Measurements from ENCODE around the gene MARCHF4.

DNA sequence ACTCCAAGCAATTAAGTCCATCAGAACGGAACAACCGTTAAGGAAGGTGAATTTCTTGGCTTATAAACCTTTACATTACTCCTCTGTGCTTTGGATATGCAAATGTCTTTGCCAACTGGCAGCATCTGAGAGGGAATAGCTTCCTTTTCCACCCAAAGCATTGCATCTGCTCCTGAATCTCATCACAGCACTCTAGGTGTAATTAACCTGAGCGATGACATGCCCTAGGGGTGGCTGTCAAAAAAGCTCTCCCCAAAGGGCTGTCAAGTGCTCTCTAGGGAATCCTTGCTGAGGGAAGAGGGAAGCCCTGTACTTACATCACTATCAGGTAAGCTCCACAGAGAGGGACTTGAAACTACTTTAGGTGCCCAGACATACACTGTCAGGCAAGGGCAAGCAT, 34.5 kb upstream of the MARCHF4 start:
- no peak for TF ChIP-seq POLR2AphosphoS5 (IDR thresholded peaks at IDR 0.05)
- TF ChIP-seq, protein P1, sequence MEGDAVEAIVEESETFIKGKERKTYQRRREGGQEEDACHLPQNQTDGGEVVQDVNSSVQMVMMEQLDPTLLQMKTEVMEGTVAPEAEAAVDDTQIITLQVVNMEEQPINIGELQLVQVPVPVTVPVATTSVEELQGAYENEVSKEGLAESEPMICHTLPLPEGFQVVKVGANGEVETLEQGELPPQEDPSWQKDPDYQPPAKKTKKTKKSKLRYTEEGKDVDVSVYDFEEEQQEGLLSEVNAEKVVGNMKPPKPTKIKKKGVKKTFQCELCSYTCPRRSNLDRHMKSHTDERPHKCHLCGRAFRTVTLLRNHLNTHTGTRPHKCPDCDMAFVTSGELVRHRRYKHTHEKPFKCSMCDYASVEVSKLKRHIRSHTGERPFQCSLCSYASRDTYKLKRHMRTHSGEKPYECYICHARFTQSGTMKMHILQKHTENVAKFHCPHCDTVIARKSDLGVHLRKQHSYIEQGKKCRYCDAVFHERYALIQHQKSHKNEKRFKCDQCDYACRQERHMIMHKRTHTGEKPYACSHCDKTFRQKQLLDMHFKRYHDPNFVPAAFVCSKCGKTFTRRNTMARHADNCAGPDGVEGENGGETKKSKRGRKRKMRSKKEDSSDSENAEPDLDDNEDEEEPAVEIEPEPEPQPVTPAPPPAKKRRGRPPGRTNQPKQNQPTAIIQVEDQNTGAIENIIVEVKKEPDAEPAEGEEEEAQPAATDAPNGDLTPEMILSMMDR (IDR thresholded peaks at IDR 0.05): no peak
- no peak for TF ChIP-seq EP300 (IDR thresholded peaks at IDR 0.05)

Data from stomach (tissue), 4 donors.